Stimulated activated CD8-positive, alpha-beta memory T cell treated with anti-CD3 and anti-CD28 coated beads, Interleukin-15, amount 100 ng/mL, for 24 hours (primary cell): ENCODE data around the gene MAPRE3.

ENCODE experiments used
- DNase-seq: peaks from one replicate; pipeline ENCODE4 v3.0.0-alpha.2; 2020; ENCODE audit warnings: low read depth

The MAPRE3 gene

DNA sequence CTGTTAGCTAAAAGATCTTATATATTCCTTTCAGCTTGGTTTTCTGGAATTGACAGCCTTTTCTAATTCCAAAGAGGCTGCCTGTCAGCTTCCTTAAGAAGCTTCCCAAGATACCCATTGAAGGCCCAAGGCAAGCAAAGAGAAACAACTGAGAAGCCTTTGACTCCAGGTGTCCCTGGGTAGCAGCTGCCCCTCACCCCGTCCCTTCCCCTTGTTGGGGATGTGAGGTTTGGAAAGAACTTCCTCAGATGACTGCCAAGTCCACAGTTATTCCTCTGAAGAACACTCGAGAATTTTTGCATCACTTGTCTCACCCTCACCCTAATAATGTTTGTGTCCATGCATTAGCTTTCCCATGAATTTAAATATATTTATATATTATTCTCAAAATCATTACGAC is 13.3 kb downstream of the MAPRE3 start:
- DNase-seq: no peak

- DNase-seq: no peak
Observed at GRCh38 chr2:26985807-26986206, 15.4 kb downstream of the MAPRE3 start.

- DNase-seq: no peak
Observed at GRCh38 chr2:26986576-26986975, 16.1 kb downstream of the MAPRE3 start.

GRCh38 chr2:26988058-26988860 is 17.8 kb downstream of the MAPRE3 start:
- DNase-seq: no peak

DNA sequence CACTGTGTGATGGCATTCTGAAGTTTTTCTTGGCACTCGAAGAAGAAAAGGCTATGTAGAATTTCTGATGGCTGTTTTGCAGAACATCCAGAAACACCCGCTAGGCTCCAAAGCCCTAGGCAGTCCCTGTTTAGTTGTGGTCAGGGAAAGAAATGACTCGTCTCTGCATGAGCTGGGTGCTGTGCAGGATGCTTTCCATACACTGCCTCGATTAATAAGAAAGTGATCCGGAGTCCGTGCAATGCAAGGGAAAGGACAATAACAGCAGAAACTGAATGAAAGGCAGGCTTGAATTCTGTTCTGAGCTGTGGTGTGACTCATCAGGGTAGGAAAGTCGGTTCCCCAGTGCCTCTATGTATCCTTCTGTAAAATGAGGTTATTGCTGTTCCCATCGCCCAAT is 18.7 kb downstream of the MAPRE3 start:
- no peak for DNase-seq

DNA sequence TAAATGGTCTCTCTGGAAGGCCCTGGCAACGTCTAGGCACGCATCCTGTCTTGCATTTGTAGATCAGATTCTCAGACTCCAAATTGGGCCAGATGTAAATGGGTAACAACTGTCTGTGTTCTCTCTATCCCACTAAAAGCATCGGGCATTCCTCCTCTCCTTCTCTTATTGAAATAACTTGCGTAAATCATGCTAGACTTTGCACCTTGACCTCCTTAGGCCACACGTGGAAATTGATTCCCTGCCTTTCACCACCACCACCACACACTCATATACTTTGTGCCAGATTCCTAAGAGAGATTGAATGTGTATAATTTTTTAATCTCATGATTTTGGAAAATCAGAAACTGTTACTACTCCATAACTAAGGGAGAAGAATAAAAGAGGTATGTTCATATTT is 21.3 kb downstream of the MAPRE3 start:
- DNase-seq: no peak

- no peak for DNase-seq
Observed at GRCh38 chr2:26993768-26994167, 23.3 kb downstream of the MAPRE3 start.

DNA sequence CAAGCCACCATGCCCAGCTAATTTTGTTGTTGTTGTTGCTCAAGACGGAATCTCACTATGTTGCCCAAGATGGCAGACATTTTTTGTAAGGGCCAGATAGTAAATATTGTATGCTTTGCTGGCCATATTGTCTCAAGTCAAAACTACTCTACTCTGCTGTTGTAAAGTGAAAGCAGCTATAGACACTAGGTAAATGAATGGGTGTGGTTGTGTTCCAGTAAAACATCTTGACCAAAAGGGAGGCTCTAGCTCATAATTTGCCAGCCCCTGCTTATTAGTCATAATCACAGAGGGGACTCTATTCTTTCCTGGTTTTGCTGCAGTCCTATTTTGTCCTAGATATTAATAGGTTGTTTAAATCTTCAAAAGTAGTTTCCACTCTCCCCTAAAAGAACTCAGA is 24.5 kb downstream of the MAPRE3 start:
- no peak for DNase-seq

DNA sequence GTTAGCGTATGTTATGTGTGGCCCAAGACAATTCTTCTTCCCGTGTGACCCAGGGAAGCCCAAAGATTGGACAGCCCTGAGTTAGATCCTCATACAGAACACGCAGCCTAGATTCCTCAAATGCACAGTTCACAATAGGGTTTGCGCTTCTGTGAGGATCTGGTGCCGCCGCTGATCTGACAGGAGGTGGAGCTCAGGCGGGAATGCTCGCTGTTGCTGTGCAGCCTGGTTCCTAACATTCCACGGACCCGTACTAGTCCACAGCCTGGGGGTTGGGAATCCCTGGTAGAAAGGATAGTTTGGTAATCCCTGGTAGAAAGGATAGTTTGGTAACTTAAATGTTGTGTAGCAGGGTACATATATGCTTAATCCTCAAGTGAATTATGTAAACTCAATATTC is 27.0 kb downstream of the MAPRE3 start:
- DNase-seq: no peak

DNA sequence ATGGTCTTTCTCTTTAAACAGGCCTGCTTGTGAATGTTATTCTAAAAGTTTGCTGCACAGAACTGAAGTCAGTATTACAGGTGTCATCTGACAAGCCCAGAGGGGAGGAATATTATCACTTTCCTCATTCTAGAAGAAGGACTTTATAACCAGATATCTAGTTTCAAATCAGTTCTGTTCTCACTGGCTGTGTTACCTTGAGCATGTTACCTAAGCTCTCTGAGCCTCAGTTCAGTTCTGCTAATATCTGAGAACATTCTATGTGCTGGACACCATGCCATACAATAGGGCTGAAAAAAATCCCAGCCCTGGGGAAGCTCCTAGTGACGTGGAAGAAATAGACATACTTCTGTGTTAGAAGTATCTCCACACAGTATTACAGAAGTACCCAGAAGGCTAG is 27.9 kb downstream of the MAPRE3 start:
- DNase-seq: no peak

DNA sequence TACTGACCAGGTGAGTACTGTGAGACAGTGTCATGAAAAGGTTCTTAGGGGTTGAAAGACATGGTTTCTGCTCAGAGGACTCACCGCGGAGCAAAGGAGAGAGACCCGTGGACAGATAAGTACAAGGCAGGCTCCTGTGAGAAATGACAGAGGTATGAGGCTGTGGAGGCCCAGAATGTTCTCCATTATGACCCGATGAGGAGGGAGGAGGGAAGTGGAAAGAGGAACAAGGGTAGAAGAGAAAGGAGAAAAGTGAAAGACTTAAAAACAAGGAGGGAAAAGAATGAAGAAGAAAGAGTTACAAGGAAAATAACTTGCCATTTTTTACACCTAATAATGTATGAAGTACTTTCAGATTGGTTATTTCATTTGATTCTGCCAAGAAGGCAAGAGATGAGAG is 29.8 kb downstream of the MAPRE3 start:
- DNase-seq: no peak

DNA sequence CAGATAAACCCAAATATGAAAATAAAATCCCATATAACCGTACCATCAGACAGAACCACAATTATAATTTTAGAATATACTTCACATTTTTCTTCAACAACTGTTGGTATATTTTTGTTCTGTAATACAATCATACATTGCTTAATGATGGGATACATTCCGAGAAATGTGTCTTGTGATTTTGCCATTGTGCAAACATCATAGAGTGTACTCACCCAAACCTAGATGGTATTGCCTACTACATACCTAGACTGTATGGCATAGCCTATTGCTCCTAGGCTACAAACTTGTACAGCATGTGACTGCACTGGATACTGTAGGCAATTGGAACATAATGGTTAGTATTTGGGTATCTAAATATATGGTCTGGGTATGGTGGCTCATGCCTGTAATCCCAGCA is 30.6 kb downstream of the MAPRE3 start:
- DNase-seq: no peak

GRCh38 chr2:27001950-27002349 is 31.5 kb downstream of the MAPRE3 start:
- no peak for DNase-seq

DNA sequence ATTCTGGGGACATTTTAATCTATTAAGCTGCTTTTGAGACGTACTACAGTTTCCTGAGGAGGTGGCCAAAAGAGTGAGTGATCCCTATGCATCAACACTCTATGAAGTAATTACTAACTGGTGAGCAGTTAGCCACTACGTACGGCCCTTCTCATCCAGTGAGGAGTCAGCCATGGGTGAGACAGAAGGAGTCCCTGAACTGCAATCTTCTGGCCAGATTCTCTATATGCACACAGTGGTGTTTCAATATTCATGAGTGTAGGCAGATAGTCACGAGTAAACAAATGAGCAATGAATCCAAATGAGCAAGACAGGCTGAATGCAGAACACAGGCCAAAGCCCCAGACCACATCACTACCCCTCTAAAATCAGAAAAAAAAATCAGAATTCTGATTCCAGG is 32.6 kb downstream of the MAPRE3 start:
- no peak for DNase-seq

- DNase-seq: no peak
Observed at GRCh38 chr2:27003857-27004256, 33.4 kb downstream of the MAPRE3 start.

- DNase-seq: no peak
Observed at GRCh38 chr2:27006602-27007415, 36.4 kb downstream of the MAPRE3 start.

DNA sequence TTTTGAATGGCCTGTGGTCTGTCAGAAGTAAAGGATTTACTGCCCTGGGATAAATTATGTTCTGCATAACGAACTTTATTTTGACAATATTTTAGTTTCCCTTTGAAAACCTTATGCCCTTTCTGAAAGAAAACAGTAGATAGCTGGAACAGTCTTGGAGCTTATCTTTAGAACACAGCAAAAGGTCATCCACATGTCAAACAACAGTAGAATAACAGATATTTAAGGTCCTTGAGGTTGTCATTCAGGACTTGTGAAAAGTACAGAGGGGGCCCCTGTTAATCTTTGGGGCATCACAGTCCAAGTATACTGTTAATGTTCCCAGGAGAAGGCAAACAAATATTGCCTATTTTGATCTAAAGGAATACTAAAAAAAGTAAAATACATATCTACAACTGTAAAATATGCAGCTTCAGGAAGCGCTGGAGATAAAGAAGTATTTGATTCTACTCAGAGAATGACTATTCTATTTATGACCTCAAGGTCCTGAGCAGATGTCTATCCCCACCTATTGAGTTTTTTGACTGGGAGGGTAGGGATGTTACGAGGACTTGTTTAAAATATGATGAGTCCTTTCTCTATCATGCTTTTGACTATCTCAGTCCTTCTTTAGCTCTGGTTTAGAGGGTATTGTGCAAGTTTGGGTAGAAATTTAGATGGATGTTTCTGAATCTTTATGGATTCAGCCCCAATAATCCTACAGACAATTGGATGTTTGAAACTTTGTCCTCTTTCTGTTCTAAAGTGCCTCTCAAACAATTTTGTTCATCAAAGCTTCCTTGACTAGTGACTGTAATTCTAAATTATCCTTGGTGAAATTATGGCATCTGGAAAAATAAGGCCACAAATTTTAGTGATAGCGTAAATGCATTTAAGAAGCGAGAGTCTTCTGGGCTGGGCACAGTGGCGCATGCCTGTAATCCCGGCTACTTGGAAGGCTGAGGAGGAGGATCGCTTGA is 37.3 kb downstream of the MAPRE3 start:
- no peak for DNase-seq

DNA sequence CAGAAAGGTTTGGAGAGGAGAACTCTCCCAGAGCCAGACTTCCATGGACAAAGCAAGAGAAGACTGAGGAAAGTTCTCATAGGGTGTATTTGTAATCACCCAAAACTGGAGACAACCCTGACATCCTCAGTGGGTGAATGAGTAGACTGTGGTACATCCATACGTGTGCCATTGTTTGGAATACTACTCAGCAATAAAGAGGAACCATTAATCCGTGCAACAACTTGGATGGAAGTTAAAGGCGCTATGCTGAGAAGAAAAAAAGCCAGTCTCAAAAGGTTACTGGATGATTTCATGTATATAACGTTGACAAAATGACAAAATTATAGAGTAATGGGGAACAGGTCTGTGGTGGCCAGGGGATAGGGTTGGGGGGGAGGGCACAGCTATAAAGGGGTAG is 38.2 kb downstream of the MAPRE3 start:
- no peak for DNase-seq

DNA sequence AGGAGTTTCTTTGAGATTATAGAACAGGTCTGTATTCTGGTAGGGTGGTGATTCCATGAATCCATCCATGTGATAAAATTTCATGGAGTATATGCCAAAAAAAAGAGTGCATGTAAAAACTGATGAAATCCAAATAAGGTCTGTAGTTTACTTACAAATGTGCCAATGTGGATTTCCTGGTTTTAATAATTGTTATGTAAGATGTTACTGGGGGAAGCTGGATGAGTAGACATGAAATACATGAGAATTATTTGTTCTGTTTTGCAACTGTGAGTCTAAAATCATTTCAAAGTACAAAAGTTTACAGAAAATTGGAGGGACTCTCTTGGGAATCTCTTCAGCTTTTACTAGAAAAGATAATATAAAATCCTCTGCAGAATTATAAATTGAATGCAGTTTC is 38.6 kb downstream of the MAPRE3 start:
- DNase-seq: no peak

DNA sequence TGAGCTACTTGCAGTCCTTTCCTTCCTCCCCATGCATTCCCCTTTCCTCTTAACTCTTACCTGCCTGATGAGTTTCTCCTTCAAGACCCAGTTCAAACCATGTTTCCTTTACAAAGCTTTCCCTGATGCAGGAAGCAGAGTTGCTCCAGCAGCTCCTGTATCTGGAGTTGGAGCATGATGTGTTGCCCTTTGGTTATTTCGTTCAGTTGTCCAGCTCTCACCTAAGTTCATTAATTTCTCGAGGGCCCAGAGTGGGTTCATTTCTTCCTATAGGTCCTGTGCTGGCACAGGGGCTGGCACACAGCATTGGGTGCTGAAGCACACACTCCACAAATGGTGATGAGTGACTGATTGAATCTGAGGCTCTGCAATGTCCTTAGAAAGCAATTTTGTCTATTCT is 39.3 kb downstream of the MAPRE3 start:
- DNase-seq: no peak

- DNase-seq: no peak
Observed at GRCh38 chr2:27010139-27010538, 39.7 kb downstream of the MAPRE3 start.

- no peak for DNase-seq
Observed at GRCh38 chr2:27013738-27014137, 43.3 kb downstream of the MAPRE3 start.
